Measurements from ENCODE around the gene AFF3.

The AFF3 gene

GRCh38 chr2:99977966-99978365, 164.4 kb downstream of the AFF3 start:
- Histone ChIP-seq H3K9ac (ENCODE audit: low read length) (no peak overlapping the region), H3K4me1 (ENCODE audit: control insufficient read depth, insufficient read depth, low read length) (no peaks in the 10 kb centered on the region), H3K36me3 (ENCODE audit: control insufficient read depth, insufficient read depth, low read length) (no peaks in the 10 kb centered on the region), H3K4me3 (ENCODE audit: low read length) (no peak overlapping the region), H3K27me3 (ENCODE audit: control insufficient read depth, insufficient read depth, low read length) (no peaks in the 10 kb centered on the region), H3K27ac (ENCODE audit: low read depth, low read length) (no peak overlapping the region)

GRCh38 chr2:99975386-99975785, 167.0 kb downstream of the AFF3 start:
- Histone ChIP-seq H3K4me1 (ENCODE audit: control insufficient read depth, insufficient read depth, low read length) (no peaks in the 10 kb centered on the region), H3K27me3 (ENCODE audit: control insufficient read depth, insufficient read depth, low read length) (no peaks in the 10 kb centered on the region)

GRCh38 chr2:99974682-99975375, 167.6 kb downstream of the AFF3 start:
- H3K27me3 ChIP-seq (ENCODE audit: control insufficient read depth, insufficient read depth, low read length) = no peaks in the 10 kb centered on the region
- H3K4me1 ChIP-seq (ENCODE audit: control insufficient read depth, insufficient read depth, low read length) = no peaks in the 10 kb centered on the region
- no peak overlapping the region for H3K9ac ChIP-seq (ENCODE audit: low read length)
- no peak overlapping the region for H3K4me3 ChIP-seq (ENCODE audit: low read length)
- H3K36me3 ChIP-seq (ENCODE audit: control insufficient read depth, insufficient read depth, low read length) = no peaks in the 10 kb centered on the region
- H3K27ac ChIP-seq (ENCODE audit: low read depth, low read length) = no peak overlapping the region

More at GRCh38 chr2:99975386-99975785, 167.0 kb downstream of the AFF3 start:
- Histone ChIP-seq H3K36me3 (ENCODE audit: control insufficient read depth, insufficient read depth, low read length) (no peaks in the 10 kb centered on the region), H3K4me3 (ENCODE audit: low read length) (no peak overlapping the region), H3K27ac (ENCODE audit: low read depth, low read length) (no peak overlapping the region), H3K9ac (ENCODE audit: low read length) (no peak overlapping the region)

GRCh38 chr2:99974275-99974674, 168.1 kb downstream of the AFF3 start:
- Histone ChIP-seq H3K4me3 (ENCODE audit: low read length) (no peak overlapping the region), H3K27ac (ENCODE audit: low read depth, low read length) (no peak overlapping the region)

GRCh38 chr2:99971326-99971900, 171.0 kb downstream of the AFF3 start:
- Histone ChIP-seq H3K36me3 (ENCODE audit: control insufficient read depth, insufficient read depth, low read length) (no peaks in the 10 kb centered on the region), H3K4me1 (ENCODE audit: control insufficient read depth, insufficient read depth, low read length) (no peaks in the 10 kb centered on the region), H3K27me3 (ENCODE audit: control insufficient read depth, insufficient read depth, low read length) (no peaks in the 10 kb centered on the region)

More at GRCh38 chr2:99974275-99974674, 168.1 kb downstream of the AFF3 start:
- no peak overlapping the region for H3K9ac ChIP-seq (ENCODE audit: low read length)
- H3K27me3 ChIP-seq (ENCODE audit: control insufficient read depth, insufficient read depth, low read length) = no peaks in the 10 kb centered on the region
- H3K4me1 ChIP-seq (ENCODE audit: control insufficient read depth, insufficient read depth, low read length) = no peaks in the 10 kb centered on the region
- H3K36me3 ChIP-seq (ENCODE audit: control insufficient read depth, insufficient read depth, low read length) = no peaks in the 10 kb centered on the region

GRCh38 chr2:99970292-99970868, 172.0 kb downstream of the AFF3 start:
- no peaks in the 10 kb centered on the region for H3K27me3 ChIP-seq (ENCODE audit: control insufficient read depth, insufficient read depth, low read length)
- H3K27ac ChIP-seq (ENCODE audit: low read depth, low read length) = no peak overlapping the region
- no peaks in the 10 kb centered on the region for H3K36me3 ChIP-seq (ENCODE audit: control insufficient read depth, insufficient read depth, low read length)
- no peaks in the 10 kb centered on the region for H3K4me1 ChIP-seq (ENCODE audit: control insufficient read depth, insufficient read depth, low read length)
- H3K4me3 ChIP-seq (ENCODE audit: low read length) = no peak overlapping the region
- H3K9ac ChIP-seq (ENCODE audit: low read length) = no peak overlapping the region

More at GRCh38 chr2:99971326-99971900, 171.0 kb downstream of the AFF3 start:
- no peak overlapping the region for H3K27ac ChIP-seq (ENCODE audit: low read depth, low read length)
- no peak overlapping the region for H3K4me3 ChIP-seq (ENCODE audit: low read length)
- H3K9ac ChIP-seq (ENCODE audit: low read length) = no peak overlapping the region

GRCh38 chr2:99961196-99961913, 181.0 kb downstream of the AFF3 start:
- H3K4me1 ChIP-seq (ENCODE audit: control insufficient read depth, insufficient read depth, low read length) = no peaks in the 10 kb centered on the region
- no peak overlapping the region for H3K9ac ChIP-seq (ENCODE audit: low read length)
- H3K4me3 ChIP-seq (ENCODE audit: low read length) = no peak overlapping the region
- H3K27ac ChIP-seq (ENCODE audit: low read depth, low read length) = no peak overlapping the region
- no peaks in the 10 kb centered on the region for H3K27me3 ChIP-seq (ENCODE audit: control insufficient read depth, insufficient read depth, low read length)
- no peaks in the 10 kb centered on the region for H3K36me3 ChIP-seq (ENCODE audit: control insufficient read depth, insufficient read depth, low read length)

- Histone ChIP-seq H3K27ac (ENCODE audit: low read depth, low read length) (no peak overlapping the region), H3K9ac (ENCODE audit: low read length) (no peak overlapping the region), H3K27me3 (ENCODE audit: control insufficient read depth, insufficient read depth, low read length) (no peaks in the 10 kb centered on the region), H3K4me1 (ENCODE audit: control insufficient read depth, insufficient read depth, low read length) (no peaks in the 10 kb centered on the region), H3K36me3 (ENCODE audit: control insufficient read depth, insufficient read depth, low read length) (no peaks in the 10 kb centered on the region), H3K4me3 (ENCODE audit: low read length) (no peak overlapping the region)
These were observed 181.6 kb downstream of the AFF3 start for GRCh38 chr2:99960790-99961189.

GRCh38 chr2:99960291-99960690, 182.1 kb downstream of the AFF3 start:
- no peak overlapping the region for H3K27ac ChIP-seq (ENCODE audit: low read depth, low read length)
- no peak overlapping the region for H3K9ac ChIP-seq (ENCODE audit: low read length)
- H3K4me3 ChIP-seq (ENCODE audit: low read length) = no peak overlapping the region
- no peaks in the 10 kb centered on the region for H3K36me3 ChIP-seq (ENCODE audit: control insufficient read depth, insufficient read depth, low read length)
- H3K27me3 ChIP-seq (ENCODE audit: control insufficient read depth, insufficient read depth, low read length) = no peaks in the 10 kb centered on the region
- no peaks in the 10 kb centered on the region for H3K4me1 ChIP-seq (ENCODE audit: control insufficient read depth, insufficient read depth, low read length)

- no peaks in the 10 kb centered on the region for H3K27me3 ChIP-seq (ENCODE audit: control insufficient read depth, insufficient read depth, low read length)
- H3K36me3 ChIP-seq (ENCODE audit: control insufficient read depth, insufficient read depth, low read length) = no peaks in the 10 kb centered on the region
- no peak overlapping the region for H3K27ac ChIP-seq (ENCODE audit: low read depth, low read length)
- no peak overlapping the region for H3K4me3 ChIP-seq (ENCODE audit: low read length)
- H3K9ac ChIP-seq (ENCODE audit: low read length) = no peak overlapping the region
- H3K4me1 ChIP-seq (ENCODE audit: control insufficient read depth, insufficient read depth, low read length) = no peaks in the 10 kb centered on the region
These were observed 183.0 kb downstream of the AFF3 start for GRCh38 chr2:99959261-99960014.

- Histone ChIP-seq H3K4me3 (ENCODE audit: low read length) (no peak overlapping the region), H3K36me3 (ENCODE audit: control insufficient read depth, insufficient read depth, low read length) (no peaks in the 10 kb centered on the region), H3K27me3 (ENCODE audit: control insufficient read depth, insufficient read depth, low read length) (no peaks in the 10 kb centered on the region), H3K9ac (ENCODE audit: low read length) (no peak overlapping the region), H3K27ac (ENCODE audit: low read depth, low read length) (no peak overlapping the region), H3K4me1 (ENCODE audit: control insufficient read depth, insufficient read depth, low read length) (no peaks in the 10 kb centered on the region)
These were observed 184.9 kb downstream of the AFF3 start for GRCh38 chr2:99957332-99958133.
